Activated T-cell treated with anti-CD3 and anti-CD28 coated beads, Interleukin-2, amount 50 U/mL, for 24 hours (primary cell): Measurements from ENCODE around the gene BIVM.

Experiments used
- DNase-seq: peaks from one replicate; pipeline ENCODE4 v3.0.0-alpha.2; 2020
- H3K27ac Mint-ChIP-seq: 2 replicates; pipeline ENCODE4 v1.8.0; 2020; ENCODE audit warnings: mild to moderate bottlenecking, mixed read lengths
- H3K27me3 Mint-ChIP-seq: 2 replicates; pipeline ENCODE4 v1.8.0; 2020; ENCODE audit warnings: mixed read lengths
- H3K36me3 Mint-ChIP-seq: 2 replicates; pipeline ENCODE4 v1.8.0; 2020; ENCODE audit warnings: low read depth, mixed read lengths
- H3K4me1 Mint-ChIP-seq: 2 replicates; pipeline ENCODE4 v1.8.0; 2020; ENCODE audit warnings: low read depth, mixed read lengths
- H3K4me3 Mint-ChIP-seq: 2 replicates; pipeline ENCODE4 v1.8.0; 2020; ENCODE audit warnings: mild to moderate bottlenecking, moderate library complexity, mixed read lengths
- H3K9me3 Mint-ChIP-seq: 2 replicates; pipeline ENCODE4 v1.8.0; 2020; ENCODE audit warnings: mixed read lengths

The BIVM gene, protein sequence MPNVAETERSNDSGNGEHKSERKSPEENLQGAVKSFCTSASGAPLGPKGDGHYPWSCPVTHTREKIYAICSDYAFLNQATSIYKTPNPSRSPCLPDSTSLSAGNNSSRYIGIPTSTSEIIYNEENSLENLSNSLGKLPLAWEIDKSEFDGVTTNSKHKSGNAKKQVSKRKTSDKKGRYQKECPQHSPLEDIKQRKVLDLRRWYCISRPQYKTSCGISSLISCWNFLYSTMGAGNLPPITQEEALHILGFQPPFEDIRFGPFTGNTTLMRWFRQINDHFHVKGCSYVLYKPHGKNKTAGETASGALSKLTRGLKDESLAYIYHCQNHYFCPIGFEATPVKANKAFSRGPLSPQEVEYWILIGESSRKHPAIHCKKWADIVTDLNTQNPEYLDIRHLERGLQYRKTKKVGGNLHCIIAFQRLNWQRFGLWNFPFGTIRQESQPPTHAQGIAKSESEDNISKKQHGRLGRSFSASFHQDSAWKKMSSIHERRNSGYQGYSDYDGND

DNA sequence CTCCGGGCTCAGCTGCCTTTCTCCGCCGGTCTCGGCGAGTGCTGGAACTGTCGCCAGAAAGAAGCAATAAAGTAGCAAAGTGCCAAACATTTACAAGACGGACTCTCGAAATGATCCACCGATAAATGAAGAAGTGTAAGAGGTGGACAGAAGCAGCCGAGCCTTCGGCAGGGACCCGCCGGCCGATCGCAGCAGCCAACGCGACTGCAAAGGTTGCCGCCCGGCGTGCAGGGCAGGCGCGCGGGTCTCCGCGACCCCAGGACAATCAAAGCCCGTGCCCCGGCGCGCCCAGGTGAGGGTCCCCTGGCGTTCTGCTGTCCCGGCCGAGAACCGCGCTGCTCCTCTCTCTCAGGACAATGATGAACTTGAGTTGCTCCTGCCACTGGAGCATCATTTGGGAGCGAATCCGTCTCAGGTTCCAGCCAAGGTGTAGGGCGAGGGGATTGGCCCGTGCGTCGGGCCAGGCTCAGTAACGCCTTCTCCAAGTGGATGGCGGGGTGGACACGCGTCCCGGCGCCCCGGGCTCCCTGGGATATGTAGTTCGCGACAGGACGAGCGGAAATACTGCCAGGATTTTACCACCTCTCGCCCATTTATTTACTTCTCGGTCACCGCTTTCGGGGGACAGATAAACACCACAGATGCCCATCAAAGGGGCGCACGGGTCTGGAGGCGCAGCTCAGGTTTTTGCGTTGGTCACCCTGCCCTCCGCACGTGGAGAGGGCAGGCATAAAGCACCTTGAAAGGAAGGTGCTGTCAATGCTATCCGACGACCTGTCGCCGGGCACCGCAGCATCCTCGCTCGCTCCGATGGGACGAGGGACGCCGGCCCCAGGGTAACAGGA is at the start of gene BIVM, which contains the start of gene POGLUT2:
Gene BIVM, plus strand, starts transcription at position 539 of the 845 bp plus-strand sequence. CDS start 8,149 bp downstream, outside the sequence.
Gene POGLUT2, minus strand, starts transcription at position 396 of the 845 bp plus-strand sequence. Its CDS starts 306 bp downstream, at position 90.
- Mint-ChIP-seq H3K9me3 (no peaks in the 10 kb centered on the region), H3K4me3 (peak within 1 kb of the TSS; percentile 88), H3K27ac (peak within 1 kb of the TSS; percentile 85), H3K27me3 (peaks cover 30% of the 10 kb centered on the region), H3K36me3 (peaks cover 16% of the 10 kb centered on the region), H3K4me1 (peaks cover 32% of the 10 kb centered on the region)
- peak; percentile 83 for DNase-seq

- Mint-ChIP-seq H3K4me3 (no peak overlapping the region), H3K27me3 (peaks cover 27% of the 10 kb centered on the region), H3K27ac (no peak overlapping the region), H3K36me3 (peaks cover 2% of the 10 kb centered on the region), H3K9me3 (peaks cover 5% of the 10 kb centered on the region), H3K4me1 (no peaks in the 10 kb centered on the region)
- DNase-seq = no peak
These were observed 47.0 kb upstream of the BIVM start for GRCh38 chr13:102751886-102752285.

DNA sequence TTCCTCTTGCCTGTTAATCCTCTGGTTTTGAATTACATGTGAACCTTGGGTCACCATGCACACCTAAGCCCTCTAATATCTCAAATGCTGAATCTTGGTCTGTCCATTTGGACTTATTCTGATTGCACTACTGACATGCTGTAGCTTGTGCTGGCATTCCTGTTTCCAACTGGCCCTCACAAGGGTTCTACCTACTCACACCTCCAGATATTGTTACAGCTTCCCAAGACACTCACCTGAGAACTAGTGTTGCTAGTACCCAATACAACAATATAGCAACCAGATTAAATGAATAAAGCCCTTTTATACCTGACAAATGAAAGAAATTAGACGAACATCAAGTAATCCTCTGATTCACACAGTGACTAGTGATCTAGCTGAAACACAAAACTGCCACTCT is 41.9 kb upstream of the BIVM start:
- Mint-ChIP-seq H3K36me3 (no peaks in the 10 kb centered on the region), H3K27ac (no peak overlapping the region), H3K27me3 (no peaks in the 10 kb centered on the region), H3K4me1 (no peaks in the 10 kb centered on the region), H3K9me3 (no peaks in the 10 kb centered on the region), H3K4me3 (no peak overlapping the region)
- no peak for DNase-seq

DNA sequence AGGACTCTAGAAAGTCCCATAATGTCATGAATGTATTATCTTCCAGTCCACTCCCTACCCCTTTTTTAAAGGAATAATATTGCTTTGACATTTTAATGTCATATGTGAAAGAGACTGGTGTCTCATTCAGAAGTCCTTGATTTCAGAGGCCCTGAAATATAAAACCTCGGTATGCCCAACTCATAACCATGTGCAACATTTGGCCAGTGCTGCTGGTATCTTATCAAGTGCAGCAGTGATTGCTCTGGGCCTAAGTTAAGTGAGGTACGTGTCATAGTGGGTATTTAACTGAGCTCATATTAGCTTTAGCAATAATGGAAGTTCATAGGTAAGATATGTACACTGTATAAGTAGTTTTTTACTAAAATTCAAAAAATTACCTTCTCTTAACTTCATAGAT is 40.1 kb upstream of the BIVM start:
- Mint-ChIP-seq H3K4me1 (no peaks in the 10 kb centered on the region), H3K36me3 (no peaks in the 10 kb centered on the region), H3K27ac (no peak overlapping the region), H3K9me3 (no peaks in the 10 kb centered on the region), H3K27me3 (no peaks in the 10 kb centered on the region), H3K4me3 (no peak overlapping the region)
- no peak for DNase-seq

DNA sequence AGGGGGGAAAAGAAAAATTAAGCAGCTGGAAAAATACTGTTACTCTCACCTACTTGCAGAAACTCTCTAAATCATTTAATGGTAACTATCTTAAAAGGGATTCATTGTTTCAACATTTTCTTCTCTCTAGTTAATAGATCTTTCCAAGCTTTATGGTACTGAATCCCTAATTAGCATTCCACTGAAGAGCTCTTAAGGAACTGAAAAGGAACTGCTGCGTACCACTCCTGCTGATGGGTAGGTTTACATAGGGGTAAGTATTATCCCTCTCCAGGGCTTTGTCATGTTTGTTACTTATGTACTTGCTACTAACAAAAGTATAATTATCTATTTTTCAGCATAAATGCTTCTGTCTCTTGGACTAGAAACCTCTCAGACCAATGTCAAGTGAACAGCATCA is 37.8 kb upstream of the BIVM start:
- Mint-ChIP-seq H3K27me3 (no peaks in the 10 kb centered on the region), H3K27ac (no peak overlapping the region), H3K9me3 (no peaks in the 10 kb centered on the region), H3K36me3 (peaks cover 13% of the 10 kb centered on the region), H3K4me3 (no peak overlapping the region), H3K4me1 (no peaks in the 10 kb centered on the region)
- DNase-seq = no peak

DNA sequence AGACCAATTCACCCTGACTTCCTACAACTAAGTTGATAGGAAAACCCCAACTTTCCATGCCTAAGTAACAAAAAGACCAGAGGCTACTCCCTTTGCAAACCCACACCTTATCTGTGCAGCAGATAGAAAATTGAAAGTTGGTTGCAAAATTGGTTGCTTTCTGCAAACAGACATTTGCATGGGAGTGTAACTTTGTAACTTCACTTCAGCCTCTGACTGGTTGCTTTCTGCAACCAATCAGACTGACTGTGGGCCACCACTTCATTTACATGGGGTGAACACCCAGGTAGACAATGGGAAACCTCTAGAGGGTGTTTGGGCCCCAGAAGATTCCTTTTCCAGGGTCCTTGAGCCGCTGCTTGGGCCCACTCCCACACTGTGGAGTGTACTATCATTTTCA is 35.2 kb upstream of the BIVM start:
- no peaks in the 10 kb centered on the region for H3K27me3 Mint-ChIP-seq
- H3K27ac Mint-ChIP-seq = no peak overlapping the region
- peaks cover 40% of the 10 kb centered on the region for H3K36me3 Mint-ChIP-seq
- DNase-seq = no peak
- H3K4me3 Mint-ChIP-seq = no peak overlapping the region
- H3K4me1 Mint-ChIP-seq = no peaks in the 10 kb centered on the region
- H3K9me3 Mint-ChIP-seq = no peaks in the 10 kb centered on the region

DNA sequence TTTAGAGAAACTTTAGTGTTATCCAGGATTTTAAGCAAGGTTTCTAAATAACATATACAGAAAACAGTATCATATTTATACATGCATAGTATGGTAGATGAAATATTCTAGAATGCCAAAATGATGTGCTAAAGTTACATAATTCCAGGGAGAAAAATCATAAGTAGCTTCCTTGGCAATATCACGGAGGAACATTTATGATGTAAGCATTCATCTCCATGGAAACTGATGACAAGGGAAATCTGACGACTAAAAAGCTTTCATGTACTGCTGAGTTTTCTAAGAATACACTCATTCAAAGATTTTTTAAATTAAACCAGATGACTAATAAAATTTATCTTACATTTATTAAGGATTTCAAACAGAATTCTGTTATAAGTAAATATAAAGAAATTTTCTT is 30.0 kb upstream of the BIVM start:
- H3K27ac Mint-ChIP-seq = no peak overlapping the region
- no peaks in the 10 kb centered on the region for H3K27me3 Mint-ChIP-seq
- no peak overlapping the region for H3K4me3 Mint-ChIP-seq

DNA sequence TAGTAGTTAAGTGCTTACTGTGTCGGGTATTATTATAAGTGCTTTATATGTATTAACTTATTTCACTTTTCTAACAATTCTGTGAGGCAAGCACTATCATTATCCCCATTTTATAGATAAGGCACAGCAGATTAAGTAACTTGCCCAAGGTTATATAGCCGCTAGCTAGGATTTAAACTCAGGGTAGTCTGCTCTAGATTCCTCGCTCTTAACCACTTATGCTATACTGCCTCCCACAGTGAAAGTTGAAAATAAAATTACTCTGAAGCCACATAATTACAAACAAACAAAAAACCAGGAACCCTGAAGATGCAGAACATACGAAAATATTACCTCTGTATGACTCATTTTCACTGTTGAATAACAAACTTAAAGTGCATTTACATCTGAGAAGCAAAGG is 29.2 kb upstream of the BIVM start:
- no peak overlapping the region for H3K27ac Mint-ChIP-seq
- H3K4me1 Mint-ChIP-seq = peaks cover 43% of the 10 kb centered on the region
- H3K36me3 Mint-ChIP-seq = peaks cover 68% of the 10 kb centered on the region
- no peaks in the 10 kb centered on the region for H3K27me3 Mint-ChIP-seq
- H3K4me3 Mint-ChIP-seq = no peak overlapping the region
- DNase-seq = no peak
- no peaks in the 10 kb centered on the region for H3K9me3 Mint-ChIP-seq

More for the DNA sequence above, 30.0 kb upstream of the BIVM start:
- no peaks in the 10 kb centered on the region for H3K9me3 Mint-ChIP-seq
- peaks cover 64% of the 10 kb centered on the region for H3K36me3 Mint-ChIP-seq
- peaks cover 35% of the 10 kb centered on the region for H3K4me1 Mint-ChIP-seq
- no peak for DNase-seq

DNA sequence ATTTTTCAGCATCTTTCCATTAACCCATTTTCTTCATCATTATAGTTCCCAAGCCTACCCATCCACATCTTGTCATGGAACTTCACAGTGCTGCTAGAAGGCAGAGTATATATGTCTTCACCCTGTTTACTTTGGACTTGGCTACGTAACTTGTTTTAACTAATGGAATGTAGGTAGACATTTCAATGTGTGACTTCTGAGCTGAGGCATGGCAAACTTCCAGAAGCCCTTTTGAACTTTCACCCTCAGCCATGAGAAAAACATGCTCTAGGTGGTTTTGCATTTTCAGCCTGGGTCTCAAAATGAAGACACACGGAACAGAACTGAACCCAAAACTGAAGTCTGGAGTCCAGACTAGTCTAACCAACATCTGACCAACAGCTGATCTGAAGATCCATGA is 28.5 kb upstream of the BIVM start:
- H3K27me3 Mint-ChIP-seq = no peaks in the 10 kb centered on the region
- H3K36me3 Mint-ChIP-seq = peaks cover 61% of the 10 kb centered on the region
- H3K4me3 Mint-ChIP-seq = no peak overlapping the region
- no peak for DNase-seq
- no peaks in the 10 kb centered on the region for H3K9me3 Mint-ChIP-seq
- peaks cover 47% of the 10 kb centered on the region for H3K4me1 Mint-ChIP-seq
- no peak overlapping the region for H3K27ac Mint-ChIP-seq

GRCh38 chr13:102771298-102772041 is 27.4 kb upstream of the BIVM start:
- peaks cover 47% of the 10 kb centered on the region for H3K4me1 Mint-ChIP-seq
- H3K36me3 Mint-ChIP-seq = peaks cover 50% of the 10 kb centered on the region
- no peak overlapping the region for H3K27ac Mint-ChIP-seq
- DNase-seq = no peak
- peak overlapping the region; percentile 90 for H3K4me3 Mint-ChIP-seq
- no peaks in the 10 kb centered on the region for H3K27me3 Mint-ChIP-seq
- H3K9me3 Mint-ChIP-seq = no peaks in the 10 kb centered on the region

- Mint-ChIP-seq H3K27me3 (no peaks in the 10 kb centered on the region), H3K4me1 (peaks cover 47% of the 10 kb centered on the region), H3K36me3 (peaks cover 45% of the 10 kb centered on the region), H3K4me3 (peak overlapping the region; percentile 90), H3K9me3 (no peaks in the 10 kb centered on the region), H3K27ac (peak overlapping the region; percentile 44)
- DNase-seq = no peak
These were observed 26.9 kb upstream of the BIVM start for GRCh38 chr13:102772042-102772425.

GRCh38 chr13:102773441-102774213 is 25.3 kb upstream of the BIVM start, which contains the start of gene TEX30:
TEX30 (minus strand) TSS chr13:102773786; CDS start chr13:102770026, 3,760 bp downstream.
- H3K36me3 Mint-ChIP-seq = peaks cover 29% of the 10 kb centered on the region
- peak; percentile 92 for DNase-seq
- no peaks in the 10 kb centered on the region for H3K27me3 Mint-ChIP-seq
- H3K4me3 Mint-ChIP-seq = peak within 1 kb of the TSS; percentile 90
- no peaks in the 10 kb centered on the region for H3K9me3 Mint-ChIP-seq
- peak within 1 kb of the TSS; percentile 92 for H3K27ac Mint-ChIP-seq
- H3K4me1 Mint-ChIP-seq = peaks cover 51% of the 10 kb centered on the region

DNA sequence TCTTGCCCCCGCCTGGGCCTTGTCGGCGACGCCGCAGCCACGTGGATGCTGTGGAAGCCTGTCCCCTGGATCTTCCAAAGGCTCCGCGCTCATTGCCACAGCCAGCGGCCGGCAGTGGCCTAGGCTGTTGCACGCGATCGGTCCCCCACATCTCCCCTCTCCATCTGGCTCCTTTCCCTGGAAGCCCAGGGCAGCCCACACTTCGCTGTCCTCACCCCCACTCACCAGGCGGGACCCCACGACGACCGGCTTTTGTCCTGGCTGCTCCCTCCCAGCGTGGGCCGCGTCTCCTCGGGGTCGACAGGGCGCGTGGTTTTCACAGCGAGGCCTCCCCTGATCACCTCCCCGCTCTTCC is 24.7 kb upstream of the BIVM start:
- H3K36me3 Mint-ChIP-seq = peaks cover 26% of the 10 kb centered on the region
- peaks cover 56% of the 10 kb centered on the region for H3K4me1 Mint-ChIP-seq
- H3K4me3 Mint-ChIP-seq = peak overlapping the region; percentile 90
- no peak for DNase-seq
- H3K27me3 Mint-ChIP-seq = no peaks in the 10 kb centered on the region
- no peaks in the 10 kb centered on the region for H3K9me3 Mint-ChIP-seq
- peak overlapping the region; percentile 90 for H3K27ac Mint-ChIP-seq
